HuH-7.5 (cell line): ENCODE measurements around the gene LRRC27.
A peak's percentile ranks its signal among the peaks of the same experiment; 100 is the strongest.

Experiments
- DNase-seq: peaks from one replicate; pipeline ENCODE4 v3.0.0; 2011; ENCODE audit warnings: low spot score

Gene LRRC27

GRCh38 chr10:132357286-132358058, 25.5 kb downstream of the LRRC27 start:
- DNase-seq, result no peak

- no peak for DNase-seq
Measured at GRCh38 chr10:132359305-132360040, 27.5 kb downstream of the LRRC27 start.

- peak; percentile 70 for DNase-seq
Measured at GRCh38 chr10:132360766-132361447, 28.9 kb downstream of the LRRC27 start.

- no peak for DNase-seq
Measured at GRCh38 chr10:132361581-132362101, 29.6 kb downstream of the LRRC27 start.

GRCh38 chr10:132362151-132362611, 30.2 kb downstream of the LRRC27 start:
- no peak for DNase-seq

GRCh38 chr10:132363376-132363775, 31.4 kb downstream of the LRRC27 start:
- DNase-seq, result no peak

- no peak for DNase-seq
Measured at GRCh38 chr10:132363921-132364593, 32.1 kb downstream of the LRRC27 start.

- DNase-seq, result no peak
Measured at GRCh38 chr10:132364594-132364970, 32.6 kb downstream of the LRRC27 start.

- DNase-seq, result no peak
Measured at GRCh38 chr10:132365102-132365501, 33.1 kb downstream of the LRRC27 start.

- DNase-seq, result no peak
Measured at GRCh38 chr10:132366006-132366405, 34.0 kb downstream of the LRRC27 start.

GRCh38 chr10:132366499-132366898, 34.5 kb downstream of the LRRC27 start:
- no peak for DNase-seq

GRCh38 chr10:132368391-132368790, 36.4 kb downstream of the LRRC27 start:
- no peak for DNase-seq

GRCh38 chr10:132368881-132369635, 37.1 kb downstream of the LRRC27 start:
- no peak for DNase-seq

GRCh38 chr10:132369636-132370185, 37.7 kb downstream of the LRRC27 start:
- no peak for DNase-seq

- DNase-seq, result no peak
Measured at GRCh38 chr10:132370426-132371340, 38.7 kb downstream of the LRRC27 start.

- DNase-seq, result no peak
Measured at GRCh38 chr10:132371641-132372081, 39.7 kb downstream of the LRRC27 start.

GRCh38 chr10:132372516-132373095, 40.6 kb downstream of the LRRC27 start:
- no peak for DNase-seq

GRCh38 chr10:132373241-132373955, 41.4 kb downstream of the LRRC27 start:
- no peak for DNase-seq

GRCh38 chr10:132374176-132374575, 42.2 kb downstream of the LRRC27 start:
- DNase-seq, result no peak
